SK-N-SH treated with all-trans-retinoic acid at 6 μM for 48 hours (cell line): ENCODE results near the gene FAM151A.

Experiments
- CREB5 ChIP-seq: fragments of 250-450 bp; sonication (Bioruptor Pico); IDR thresholded peaks from 2 replicates; pipeline ENCODE4 v1.5.1; 2020; ENCODE audit warnings: low read depth, mild to moderate bottlenecking, moderate library complexity
- ESRRG ChIP-seq: fragments of 250-450 bp; sonication (Bioruptor Pico); IDR thresholded peaks from 2 replicates; pipeline ENCODE4 v1.6.1; 2021; ENCODE audit warnings: mild to moderate bottlenecking
- GLIS3 ChIP-seq: fragments of 250-450 bp; sonication (Bioruptor Pico); IDR thresholded peaks from 2 replicates; pipeline ENCODE4 v1.5.0; 2020; ENCODE audit warnings: mild to moderate bottlenecking, moderate library complexity
- ISL1 ChIP-seq: fragments of 250-450 bp; sonication (Bioruptor Pico); IDR thresholded peaks from 2 replicates; pipeline ENCODE4 v2.1.2; 2022; ENCODE audit warnings: mild to moderate bottlenecking, moderate library complexity
- OSR1 ChIP-seq: fragments of 250-450 bp; sonication (Bioruptor Pico); IDR thresholded peaks from 2 replicates; pipeline ENCODE4 v1.8.0; 2022; ENCODE audit warnings: moderate library complexity, mild to moderate bottlenecking, inconsistent platforms
- PATZ1 ChIP-seq: fragments of 250-450 bp; sonication (Bioruptor Pico); IDR thresholded peaks from 2 replicates; pipeline ENCODE4 v1.8.0; 2020; ENCODE audit warnings: mild to moderate bottlenecking, moderate library complexity, borderline replicate concordance
- PPARA ChIP-seq: fragments of 250-450 bp; sonication (Bioruptor Pico); IDR thresholded peaks from 2 replicates; pipeline ENCODE4 v1.5.0; 2020; ENCODE audit warnings: mild to moderate bottlenecking, borderline replicate concordance
- SNAI2 ChIP-seq: fragments of 250-450 bp; sonication (Bioruptor Pico); IDR thresholded peaks from 2 replicates; pipeline ENCODE4 v1.5.0; 2020; ENCODE audit warnings: mild to moderate bottlenecking, moderate library complexity
- ZC3H10 ChIP-seq: fragments of 250-450 bp; sonication (Bioruptor Pico); IDR thresholded peaks from 2 replicates; pipeline ENCODE4 v1.5.1; 2021; ENCODE audit warnings: mild to moderate bottlenecking, moderate library complexity
- ZFP3 ChIP-seq: fragments of 250-450 bp; sonication (Bioruptor Pico); IDR thresholded peaks from 2 replicates; pipeline ENCODE4 v1.5.0; 2020; ENCODE audit warnings: mild to moderate bottlenecking, moderate library complexity
- ZNF8 ChIP-seq: fragments of 450-650 bp; formaldehyde crosslinking; IDR thresholded peaks from 2 replicates; pipeline ENCODE4 v1.5.0; 2020; ENCODE audit warnings: mild to moderate bottlenecking, moderate library complexity

GRCh38 chr1:54571326-54571725, 52.0 kb downstream of the FAM151A start:
- no peak for TF ChIP-seq OSR1 (CRISPR knock-in tag)
- no peak for TF ChIP-seq PATZ1
- no peak for TF ChIP-seq SNAI2
- TF ChIP-seq ESRRG (CRISPR knock-in tag) = no peak
- TF ChIP-seq CREB5 = no peak
- TF ChIP-seq ISL1 (CRISPR knock-in tag) = no peak
- TF ChIP-seq ZC3H10 = no peak
- no peak for TF ChIP-seq ZNF8
- no peak for TF ChIP-seq ZFP3 (CRISPR knock-in tag)
- TF ChIP-seq PPARA (CRISPR knock-in tag) = no peak
- TF ChIP-seq GLIS3 (CRISPR knock-in tag) = no peak
